ENCODE measurements around the gene FLT3LG. TPM values are rescaled to one million over a fixed set of nuclear protein-coding genes. Genes with fewer than 3 reads are reported as not detected.
A peak's percentile ranks its signal among the peaks of the same experiment; 100 is the strongest.

The FLT3LG gene
- total RNA-seq, 1 experiment from 2014 or later: 1.5 TPM

- no peaks in the 10 kb centered on the region for H3K36me3 Mint-ChIP-seq (ENCODE audit: insufficient read depth, unreplicated experiment)
- CTCF ChIA-PET: interaction anchor here (0.6 to 2.1 kb wide), 4 partner anchors 39 to 283 kb away, joined by 3 to 12 read pairs (median 4); no protein-coding TSS in a partner anchor
- no peak overlapping the region for H3K4me3 Mint-ChIP-seq (ENCODE audit: unreplicated experiment)
- TF ChIP-seq CTCF (IDR thresholded peaks at IDR 0.05; ENCODE audit: unreplicated experiment): no peak
- DNase-seq (ENCODE audit: unreplicated experiment): no peak
- POLR2A ChIA-PET: interaction anchor here (0.9 kb wide), 1 partner anchor 9 kb away, joined by 4 read pairs; no protein-coding TSS in a partner anchor
- H3K27me3 Mint-ChIP-seq (ENCODE audit: insufficient read depth, unreplicated experiment): peaks cover under 1% of the 10 kb centered on the region
- BruUV-seq (replicated peaks): no TSS peak
- H3K4me1 Mint-ChIP-seq (ENCODE audit: insufficient read depth, unreplicated experiment): no peaks in the 10 kb centered on the region
- H3K9me3 Mint-ChIP-seq (ENCODE audit: unreplicated experiment): no peaks in the 10 kb centered on the region
- no peak overlapping the region for H3K27ac Mint-ChIP-seq (ENCODE audit: low read depth, unreplicated experiment)
- intact Hi-C loops (cut with micrococcal nuclease): no loop called here
Observed at GRCh38 chr19:49507803-49508494, 33.9 kb downstream of the FLT3LG start.

DNA sequence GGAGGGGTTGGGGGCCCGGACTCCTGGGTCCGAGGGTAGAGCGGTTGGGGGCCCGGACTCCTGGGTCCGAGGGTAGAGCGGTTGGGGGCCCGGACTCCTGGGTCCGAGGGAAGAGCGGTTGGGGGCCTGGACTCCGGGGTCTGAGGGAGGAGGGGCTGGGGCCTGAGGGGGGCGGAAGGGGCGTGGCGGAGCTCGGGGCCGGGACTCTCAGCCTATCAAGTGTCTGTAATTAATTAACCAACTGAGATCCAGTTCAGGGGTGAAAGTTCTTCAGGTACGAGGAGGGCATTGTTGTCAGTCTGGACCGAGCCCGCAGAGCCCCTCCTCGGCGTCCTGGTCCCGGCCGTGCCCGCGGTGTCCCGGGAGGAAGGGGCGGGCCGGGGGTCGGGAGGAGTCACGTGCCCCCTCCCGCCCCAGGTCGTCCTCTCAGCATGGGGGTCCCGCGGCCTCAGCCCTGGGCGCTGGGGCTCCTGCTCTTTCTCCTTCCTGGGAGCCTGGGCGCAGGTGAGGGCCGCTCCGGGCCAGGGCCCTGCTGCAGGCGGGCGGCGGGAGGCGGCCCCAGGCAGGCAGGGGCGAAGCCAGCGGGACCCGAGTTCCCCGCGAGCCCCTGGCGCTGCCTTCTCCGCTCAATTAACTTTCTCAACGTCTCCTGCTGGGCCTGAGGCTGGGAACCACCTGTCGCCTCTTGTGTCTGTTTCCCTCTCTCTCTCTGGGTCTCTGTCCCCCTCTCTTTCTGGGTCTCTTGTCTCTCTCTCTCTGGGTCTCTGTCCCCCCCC is 39.1 kb downstream of the FLT3LG start:
- POLR2A ChIA-PET: no interaction called here
- peaks cover 11% of the 10 kb centered on the region for H3K27me3 Mint-ChIP-seq (ENCODE audit: insufficient read depth, unreplicated experiment)
- H3K4me1 Mint-ChIP-seq (ENCODE audit: insufficient read depth, unreplicated experiment): peaks cover 6% of the 10 kb centered on the region
- H3K27ac Mint-ChIP-seq (ENCODE audit: low read depth, unreplicated experiment): no peak overlapping the region
- CTCF ChIA-PET: interaction anchor here (0.6 to 0.7 kb wide), 2 partner anchors 56 to 84 kb away, joined by 3 read pairs; no protein-coding TSS in a partner anchor
- BruUV-seq (replicated peaks): no TSS peak
- H3K4me3 Mint-ChIP-seq (ENCODE audit: unreplicated experiment): peak overlapping the region; percentile 54
- no peaks in the 10 kb centered on the region for H3K9me3 Mint-ChIP-seq (ENCODE audit: unreplicated experiment)
- no peak for TF ChIP-seq CTCF (IDR thresholded peaks at IDR 0.05; ENCODE audit: unreplicated experiment)
- intact Hi-C loops (cut with micrococcal nuclease): no loop called here
- DNase-seq (ENCODE audit: unreplicated experiment): no peak
- H3K36me3 Mint-ChIP-seq (ENCODE audit: insufficient read depth, unreplicated experiment): no peaks in the 10 kb centered on the region

DNA sequence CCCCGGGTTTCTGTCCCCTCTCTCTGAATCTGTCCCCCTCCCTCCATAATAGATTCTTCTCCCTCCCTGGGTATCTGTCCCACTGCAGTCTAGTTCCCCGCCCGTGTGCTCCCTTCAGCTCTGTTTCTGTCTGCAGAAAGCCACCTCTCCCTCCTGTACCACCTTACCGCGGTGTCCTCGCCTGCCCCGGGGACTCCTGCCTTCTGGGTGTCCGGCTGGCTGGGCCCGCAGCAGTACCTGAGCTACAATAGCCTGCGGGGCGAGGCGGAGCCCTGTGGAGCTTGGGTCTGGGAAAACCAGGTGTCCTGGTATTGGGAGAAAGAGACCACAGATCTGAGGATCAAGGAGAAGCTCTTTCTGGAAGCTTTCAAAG is 39.7 kb downstream of the FLT3LG start:
- peak overlapping the region; percentile 54 for H3K4me3 Mint-ChIP-seq (ENCODE audit: unreplicated experiment)

More for the DNA sequence above, 39.7 kb downstream of the FLT3LG start:
- DNase-seq (ENCODE audit: unreplicated experiment): no peak
- no peaks in the 10 kb centered on the region for H3K9me3 Mint-ChIP-seq (ENCODE audit: unreplicated experiment)
- no TSS peak for BruUV-seq (replicated peaks)
- intact Hi-C loops (cut with micrococcal nuclease): no loop called here
- H3K36me3 Mint-ChIP-seq (ENCODE audit: insufficient read depth, unreplicated experiment): no peaks in the 10 kb centered on the region
- ChIA-PET POLR2A (no interaction called here), CTCF (interaction anchor here (0.6 to 0.7 kb wide), 2 partner anchors 56 to 84 kb away, joined by 3 read pairs; no protein-coding TSS in a partner anchor)
- no peak overlapping the region for H3K27ac Mint-ChIP-seq (ENCODE audit: low read depth, unreplicated experiment)
- H3K4me1 Mint-ChIP-seq (ENCODE audit: insufficient read depth, unreplicated experiment): peaks cover 6% of the 10 kb centered on the region
- TF ChIP-seq CTCF (IDR thresholded peaks at IDR 0.05; ENCODE audit: unreplicated experiment): no peak
- H3K27me3 Mint-ChIP-seq (ENCODE audit: insufficient read depth, unreplicated experiment): peaks cover 11% of the 10 kb centered on the region
